ENCODE results near the gene TAF15. TPM values are rescaled to one million over a fixed set of nuclear protein-coding genes. Genes with fewer than 3 reads are reported as not detected.

The TAF15 gene
- total and polyA plus RNA-seq, 2 donors from 2014 or later = 66.3 to 149 TPM

GRCh38 chr17:35841505-35841904, 32.2 kb downstream of the TAF15 start:
- no peak for FAIRE-seq
- intact Hi-C loops (cut with DNase I) = no loop called here
- no peak overlapping the region for H3K9ac ChIP-seq (ENCODE audit: low read length in 3 of 3)

GRCh38 chr17:35842239-35842638, 33.0 kb downstream of the TAF15 start:
- intact Hi-C loops (cut with DNase I) = no loop called here
- Histone ChIP-seq H3K9me3 (ENCODE audit: control insufficient read depth in 2 of 3, insufficient read depth in 1 of 3, low read length in 3 of 3) (no peaks in the 10 kb centered on the region), H3K27ac (ENCODE audit: low read depth in 2 of 2, low read length in 2 of 2) (no peak overlapping the region), H3K27me3 (ENCODE audit: control insufficient read depth, insufficient read depth, low read length) (no peaks in the 10 kb centered on the region), H3K36me3 (ENCODE audit: control insufficient read depth in 2 of 3, insufficient read depth in 3 of 3, low read length in 3 of 3) (peaks cover 20 to 59% (median 40%) of the 10 kb centered on the region in 3 donors), H3K4me3 (ENCODE audit: low read length in 3 of 3) (no peak overlapping the region), H3K9ac (ENCODE audit: low read length in 3 of 3) (no peak overlapping the region), H3K4me1 (ENCODE audit: control insufficient read depth in 2 of 3, insufficient read depth in 2 of 3, low read depth in 1 of 3, low read length in 3 of 3) (no peaks in the 10 kb centered on the region)
- no peak for TF ChIP-seq CTCF (IDR thresholded peaks at IDR 0.05; ENCODE audit: borderline replicate concordance, extremely low read depth, insufficient read depth)
- FAIRE-seq = no peak
- DNase-seq = no peak

More at GRCh38 chr17:35841505-35841904, 32.2 kb downstream of the TAF15 start:
- Histone ChIP-seq H3K9me3 (ENCODE audit: control insufficient read depth in 2 of 3, insufficient read depth in 1 of 3, low read length in 3 of 3) (no peaks in the 10 kb centered on the region), H3K27me3 (ENCODE audit: control insufficient read depth, insufficient read depth, low read length) (no peaks in the 10 kb centered on the region), H3K36me3 (ENCODE audit: control insufficient read depth in 2 of 3, insufficient read depth in 3 of 3, low read length in 3 of 3) (peaks cover 21 to 65% (median 41%) of the 10 kb centered on the region in 3 donors), H3K4me1 (ENCODE audit: control insufficient read depth in 2 of 3, insufficient read depth in 2 of 3, low read depth in 1 of 3, low read length in 3 of 3) (no peaks in the 10 kb centered on the region), H3K27ac (ENCODE audit: low read depth in 2 of 2, low read length in 2 of 2) (no peak overlapping the region), H3K4me3 (ENCODE audit: low read length in 3 of 3) (no peak overlapping the region)
- no peak for TF ChIP-seq CTCF (IDR thresholded peaks at IDR 0.05; ENCODE audit: borderline replicate concordance, extremely low read depth, insufficient read depth)
- no peak for DNase-seq

GRCh38 chr17:35843698-35844097, 34.4 kb downstream of the TAF15 start:
- TF ChIP-seq CTCF (IDR thresholded peaks at IDR 0.05; ENCODE audit: borderline replicate concordance, extremely low read depth, insufficient read depth) = no peak
- H3K9me3 ChIP-seq (ENCODE audit: control insufficient read depth in 2 of 3, insufficient read depth in 1 of 3, low read length in 3 of 3) = no peaks in the 10 kb centered on the region
- H3K27me3 ChIP-seq (ENCODE audit: control insufficient read depth, insufficient read depth, low read length) = no peaks in the 10 kb centered on the region
- FAIRE-seq (no peak), DNase-seq (no peak)
- no peak overlapping the region for H3K9ac ChIP-seq (ENCODE audit: low read length in 3 of 3)
- H3K4me3 ChIP-seq (ENCODE audit: low read length in 3 of 3) = no peak overlapping the region
- H3K4me1 ChIP-seq (ENCODE audit: control insufficient read depth in 2 of 3, insufficient read depth in 2 of 3, low read depth in 1 of 3, low read length in 3 of 3) = no peaks in the 10 kb centered on the region
- intact Hi-C loops (cut with DNase I) = no loop called here
- H3K36me3 ChIP-seq (ENCODE audit: control insufficient read depth in 2 of 3, insufficient read depth in 3 of 3, low read length in 3 of 3) = peaks cover 16 to 56% (median 39%) of the 10 kb centered on the region in 3 donors
- H3K27ac ChIP-seq (ENCODE audit: low read depth in 2 of 2, low read length in 2 of 2) = no peak overlapping the region

GRCh38 chr17:35844547-35844946, 35.3 kb downstream of the TAF15 start:
- Histone ChIP-seq H3K9ac (ENCODE audit: low read length in 3 of 3) (no peak overlapping the region), H3K9me3 (ENCODE audit: control insufficient read depth in 2 of 3, insufficient read depth in 1 of 3, low read length in 3 of 3) (no peaks in the 10 kb centered on the region), H3K4me1 (ENCODE audit: control insufficient read depth in 2 of 3, insufficient read depth in 2 of 3, low read depth in 1 of 3, low read length in 3 of 3) (no peaks in the 10 kb centered on the region), H3K36me3 (ENCODE audit: control insufficient read depth in 2 of 3, insufficient read depth in 3 of 3, low read length in 3 of 3) (peaks cover 15 to 58% (median 39%) of the 10 kb centered on the region in 3 donors), H3K27ac (ENCODE audit: low read depth in 2 of 2, low read length in 2 of 2) (no peak overlapping the region), H3K4me3 (ENCODE audit: low read length in 3 of 3) (no peak overlapping the region), H3K27me3 (ENCODE audit: control insufficient read depth, insufficient read depth, low read length) (no peaks in the 10 kb centered on the region)
- no peak for TF ChIP-seq CTCF (IDR thresholded peaks at IDR 0.05; ENCODE audit: borderline replicate concordance, extremely low read depth, insufficient read depth)
- FAIRE-seq (no peak), DNase-seq (no peak)
- intact Hi-C loops (cut with DNase I) = no loop called here

Data from kidney (tissue), 14 donors.